Keratinocyte (primary cell): ENCODE data around the gene DNAI2. TPM values are rescaled to one million over a fixed set of nuclear protein-coding genes. Genes with fewer than 3 reads are reported as not detected.

Experiments used
- DNase-seq: peaks from one replicate; pipeline ENCODE4 v3.0.0-alpha.2; 2011; ENCODE audit warnings: low read depth, missing footprints, low spot score
- FAIRE-seq: peaks from 2 replicates; lab custom pipeline; 2011; peaks lifted over from hg19 to GRCh38; lab: Jason Lieb, UNC
- H2AFZ ChIP-seq: 2 replicates; pipeline ENCODE4 v1.6.0; 2012; ENCODE audit warnings: low read length, control low read depth, inconsistent platforms; ENCODE audit not compliant: control insufficient read depth
- H3K27ac ChIP-seq: 2 replicates; pipeline ENCODE4 v1.5.1; 2011; ENCODE audit warnings: low read length; ENCODE audit not compliant: control insufficient read depth, insufficient read depth
- H3K27me3 ChIP-seq: 3 replicates; pipeline ENCODE4 v1.6.0; 2011; ENCODE audit warnings: low read length; ENCODE audit not compliant: control insufficient read depth, insufficient read depth; ENCODE audit errors: extremely low read depth
- H3K36me3 ChIP-seq, 2 experiments: 2 replicates in 1 of 2; 3 replicates in 1 of 2; pipeline ENCODE4 v1.5.1; 2011; ENCODE audit warnings: low read length in 2 of 2, mild to moderate bottlenecking in 1 of 2; ENCODE audit not compliant: control insufficient read depth in 2 of 2, insufficient read depth in 2 of 2; ENCODE audit errors: extremely low read depth in 1 of 2
- H3K4me1 ChIP-seq: 3 replicates; pipeline ENCODE4 v1.5.1; 2011; ENCODE audit warnings: low read length; ENCODE audit not compliant: control insufficient read depth, insufficient read depth; ENCODE audit errors: extremely low read depth
- H3K4me2 ChIP-seq: 3 replicates; pipeline ENCODE4 v1.6.0; 2011; ENCODE audit warnings: low read depth, low read length; ENCODE audit not compliant: control insufficient read depth, insufficient read depth; ENCODE audit errors: extremely low read depth
- H3K4me3 ChIP-seq, 3 experiments: fragments of 200-600 bp in 1 of 3; sonication (generic) in 1 of 3; 2 replicates in 2 of 3; 3 replicates in 1 of 3; pipeline ENCODE4 v1.5.1; 2011 to 2016; ENCODE audit warnings: low read length in 3 of 3, mild to moderate bottlenecking in 3 of 3, control low read depth in 2 of 3, inconsistent platforms in 1 of 3, low read depth in 1 of 3, mixed read lengths in 1 of 3, mixed run types in 1 of 3, moderate library complexity in 1 of 3; ENCODE audit not compliant: control insufficient read depth in 2 of 3, insufficient read depth in 2 of 3; ENCODE audit errors: extremely low read depth in 1 of 3
- H3K79me2 ChIP-seq: 2 replicates; pipeline ENCODE4 v1.6.0; 2012; ENCODE audit warnings: low read length; ENCODE audit not compliant: control insufficient read depth, insufficient read depth
- H3K9ac ChIP-seq: 3 replicates; pipeline ENCODE4 v1.6.0; 2011; ENCODE audit warnings: low read length; ENCODE audit not compliant: control insufficient read depth, insufficient read depth; ENCODE audit errors: extremely low read depth
- H3K9me1 ChIP-seq: 3 replicates; pipeline ENCODE4 v1.6.0; 2011; ENCODE audit warnings: low read length; ENCODE audit not compliant: control insufficient read depth, insufficient read depth; ENCODE audit errors: extremely low read depth
- H3K9me3 ChIP-seq: 2 replicates; pipeline ENCODE4 v1.5.1; 2012; ENCODE audit warnings: low read depth, low read length; ENCODE audit not compliant: control insufficient read depth
- H4K20me1 ChIP-seq: 3 replicates; pipeline ENCODE4 v1.6.0; 2011; ENCODE audit warnings: low read length; ENCODE audit not compliant: control insufficient read depth, insufficient read depth; ENCODE audit errors: extremely low read depth
- EZH2 ChIP-seq: IDR thresholded peaks from one replicate; pipeline ENCODE4 v1.6.1; 2012; ENCODE audit warnings: inconsistent platforms, mild to moderate bottlenecking, low read length, moderate library complexity
- dilution Hi-C: fragments of 300-500 bp; cut with MboI; formaldehyde crosslinking; loops from one replicate; pipeline ENCODE4 v1.7.0; 2020; ENCODE audit warnings: low sequenced_read_pairs; ENCODE audit not compliant: extremely low pct_ligation_motif_present
- polyA plus RNA-seq, 5 experiments: library from polyadenylated mRNA; depleted of rRNA in 3 of 5; stranded (reverse) in 3 of 5; stranded (forward) in 1 of 5; unstranded in 1 of 5; fragments of >200 nt; gene quantifications; 1 replicate in 1 of 5; 2 replicates in 3 of 5; 3 replicates in 1 of 5; pipeline versions ENCODE4 v1.2.1 to v1.2.3, GENCODE V29; 2011 to 2012; ENCODE audit warnings: missing spikeins in 2 of 5, low read depth in 1 of 5, low replicate concordance in 1 of 5
- TF ChIP-seq, protein P1 (sequence below), 3 experiments: IDR thresholded peaks in 1 of 3; conservative IDR thresholded peaks in 1 of 3; optimal IDR thresholded peaks in 1 of 3; 2 replicates in 2 of 3; 3 replicates in 1 of 3; pipeline versions ENCODE3 to v1.5.1; 2011; ENCODE audit warnings: low read length in 3 of 3, mild to moderate bottlenecking in 3 of 3, moderate library complexity in 2 of 3, control low read depth in 1 of 3, inconsistent platforms in 1 of 3; ENCODE audit not compliant: insufficient read depth in 2 of 3; ENCODE audit errors: extremely low read depth in 1 of 3

The DNAI2 gene
- polyA plus RNA-seq, 1 donor (not counting 4 experiments of a cell fraction or from before 2014, with no cell fraction given) = not detected

DNA sequence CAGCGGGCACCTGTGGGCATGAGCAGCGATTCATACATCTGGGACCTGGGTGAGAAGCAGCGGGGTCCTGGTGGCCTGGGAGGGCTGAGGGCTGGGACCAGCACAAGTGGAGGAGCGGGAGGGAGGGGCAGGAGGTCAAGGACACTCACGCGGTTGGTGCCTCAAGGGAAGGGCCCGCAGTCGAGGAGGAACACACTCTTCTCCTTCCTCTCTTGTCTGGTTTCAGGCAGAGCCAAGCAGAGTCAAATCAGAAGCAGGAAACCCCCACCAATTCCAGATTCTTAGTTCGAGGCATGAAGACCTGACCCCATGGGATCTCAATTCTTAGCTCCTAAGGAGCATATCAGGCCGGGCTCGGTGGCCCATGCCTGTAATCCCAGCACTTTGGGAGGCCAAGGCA, 15.7 kb downstream of the DNAI2 start:
- Histone ChIP-seq H4K20me1 (no peaks in the 10 kb centered on the region), H3K27me3 (no peaks in the 10 kb centered on the region), H3K27ac (no peak overlapping the region), H3K4me2 (no peak overlapping the region), H2AFZ (no peak overlapping the region), H3K9me1 (no peaks in the 10 kb centered on the region), H3K4me3 (no peak overlapping the region), H3K4me1 (peaks cover 13% of the 10 kb centered on the region), H3K36me3 (no peaks in the 10 kb centered on the region), H3K9me3 (no peaks in the 10 kb centered on the region), H3K9ac (no peak overlapping the region), H3K79me2 (no peaks in the 10 kb centered on the region)
- DNase-seq (no peak), FAIRE-seq (no peak)
- dilution Hi-C loops = no loop called here
- TF ChIP-seq, protein P1, sequence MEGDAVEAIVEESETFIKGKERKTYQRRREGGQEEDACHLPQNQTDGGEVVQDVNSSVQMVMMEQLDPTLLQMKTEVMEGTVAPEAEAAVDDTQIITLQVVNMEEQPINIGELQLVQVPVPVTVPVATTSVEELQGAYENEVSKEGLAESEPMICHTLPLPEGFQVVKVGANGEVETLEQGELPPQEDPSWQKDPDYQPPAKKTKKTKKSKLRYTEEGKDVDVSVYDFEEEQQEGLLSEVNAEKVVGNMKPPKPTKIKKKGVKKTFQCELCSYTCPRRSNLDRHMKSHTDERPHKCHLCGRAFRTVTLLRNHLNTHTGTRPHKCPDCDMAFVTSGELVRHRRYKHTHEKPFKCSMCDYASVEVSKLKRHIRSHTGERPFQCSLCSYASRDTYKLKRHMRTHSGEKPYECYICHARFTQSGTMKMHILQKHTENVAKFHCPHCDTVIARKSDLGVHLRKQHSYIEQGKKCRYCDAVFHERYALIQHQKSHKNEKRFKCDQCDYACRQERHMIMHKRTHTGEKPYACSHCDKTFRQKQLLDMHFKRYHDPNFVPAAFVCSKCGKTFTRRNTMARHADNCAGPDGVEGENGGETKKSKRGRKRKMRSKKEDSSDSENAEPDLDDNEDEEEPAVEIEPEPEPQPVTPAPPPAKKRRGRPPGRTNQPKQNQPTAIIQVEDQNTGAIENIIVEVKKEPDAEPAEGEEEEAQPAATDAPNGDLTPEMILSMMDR (optimal IDR thresholded peaks at IDR 0.05 in 1 of 3, IDR thresholded peaks at IDR 0.05 in 1 of 3, conservative IDR thresholded peaks at IDR 0.05 in 1 of 3; ENCODE audit: extremely low read depth in 1 of 3, insufficient read depth in 2 of 3, low read length in 3 of 3) = no peak
- no peak for TF ChIP-seq EZH2

DNA sequence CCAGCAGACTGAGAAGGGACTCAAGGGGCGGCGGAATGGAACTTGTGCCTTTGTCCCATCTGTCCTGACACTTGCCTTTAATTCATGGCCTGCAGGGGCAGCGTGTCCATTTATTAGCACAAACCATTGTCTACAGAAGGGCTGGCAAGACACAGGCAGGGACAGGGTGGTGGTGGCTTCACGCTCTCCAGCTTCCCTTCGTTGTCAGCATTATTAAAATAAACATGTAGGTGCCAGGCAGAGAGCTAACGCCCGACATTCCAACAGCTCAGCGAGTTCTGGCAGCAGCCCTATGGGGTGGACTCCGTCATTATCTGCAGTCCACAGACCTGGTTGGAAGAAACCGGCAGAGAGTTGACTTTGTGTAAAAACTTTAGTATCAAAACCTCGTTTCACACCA, 16.3 kb downstream of the DNAI2 start:
- Histone ChIP-seq H2AFZ (peak overlapping the region; percentile 14), H3K4me3 (no peak overlapping the region), H3K4me2 (peak overlapping the region; percentile 39), H4K20me1 (no peaks in the 10 kb centered on the region), H3K27me3 (no peaks in the 10 kb centered on the region), H3K9me3 (no peaks in the 10 kb centered on the region), H3K9me1 (no peaks in the 10 kb centered on the region), H3K4me1 (peaks cover 13% of the 10 kb centered on the region), H3K27ac (no peak overlapping the region), H3K36me3 (no peaks in the 10 kb centered on the region), H3K9ac (no peak overlapping the region), H3K79me2 (no peaks in the 10 kb centered on the region)
- DNase-seq (no peak), FAIRE-seq (no peak)
- dilution Hi-C loops = no loop called here
- TF ChIP-seq, protein P1 (optimal IDR thresholded peaks at IDR 0.05 in 1 of 3, IDR thresholded peaks at IDR 0.05 in 1 of 3, conservative IDR thresholded peaks at IDR 0.05 in 1 of 3; ENCODE audit: extremely low read depth in 1 of 3, insufficient read depth in 2 of 3, low read length in 3 of 3) = no peak
- no peak for TF ChIP-seq EZH2
